Measurements from ENCODE around the gene BCAN.
A peak's percentile ranks its signal among the peaks of the same experiment; 100 is the strongest.

The BCAN gene

GRCh38 chr1:156671804-156672203 is 29.9 kb downstream of the BCAN start:
- peaks cover 0 to 11% of the 10 kb centered on the region in 2 donors for H3K27me3 ChIP-seq (ENCODE audit: control insufficient read depth in 1 of 2, insufficient read depth in 2 of 2, low read length in 2 of 2)

GRCh38 chr1:156673387-156674121 is 31.6 kb downstream of the BCAN start:
- Histone ChIP-seq H3K4me3 (ENCODE audit: low read depth in 1 of 2, low read length in 2 of 2) (no peak overlapping the region), H3K9me3 (ENCODE audit: low read length) (no peaks in the 10 kb centered on the region), H3K27ac (ENCODE audit: low read depth, low read length) (no peak overlapping the region), H3K36me3 (ENCODE audit: insufficient read depth, low read length) (no peaks in the 10 kb centered on the region), H3K9ac (ENCODE audit: low read length) (no peak overlapping the region), H3K27me3 (ENCODE audit: control insufficient read depth in 1 of 2, insufficient read depth in 2 of 2, low read length in 2 of 2) (peaks cover 12 to 14% of the 10 kb centered on the region in 2 donors), H3K4me1 (ENCODE audit: insufficient read depth, low read length) (peaks cover 19% of the 10 kb centered on the region)

More at GRCh38 chr1:156671804-156672203, 29.9 kb downstream of the BCAN start:
- peaks cover 21% of the 10 kb centered on the region for H3K4me1 ChIP-seq (ENCODE audit: insufficient read depth, low read length)
- H3K9me3 ChIP-seq (ENCODE audit: low read length), result no peaks in the 10 kb centered on the region
- H3K27ac ChIP-seq (ENCODE audit: low read depth, low read length), result no peak overlapping the region
- no peaks in the 10 kb centered on the region for H3K36me3 ChIP-seq (ENCODE audit: insufficient read depth, low read length)
- no peak overlapping the region for H3K4me3 ChIP-seq (ENCODE audit: low read depth in 1 of 2, low read length in 2 of 2)
- H3K9ac ChIP-seq (ENCODE audit: low read length), result no peak overlapping the region

GRCh38 chr1:156675210-156676113 is 33.5 kb downstream of the BCAN start:
- H3K9ac ChIP-seq (ENCODE audit: low read length), result no peak overlapping the region
- H3K4me3 ChIP-seq (ENCODE audit: low read depth in 1 of 2, low read length in 2 of 2), result peak overlapping the region in 1 of 2 donors; percentile 37
- H3K4me1 ChIP-seq (ENCODE audit: insufficient read depth, low read length), result peaks cover 8% of the 10 kb centered on the region
- H3K27ac ChIP-seq (ENCODE audit: low read depth, low read length), result peak overlapping the region; percentile 50
- no peaks in the 10 kb centered on the region for H3K9me3 ChIP-seq (ENCODE audit: low read length)
- H3K27me3 ChIP-seq (ENCODE audit: control insufficient read depth in 1 of 2, insufficient read depth in 2 of 2, low read length in 2 of 2), result peaks cover 14 to 22% of the 10 kb centered on the region in 2 donors
- no peaks in the 10 kb centered on the region for H3K36me3 ChIP-seq (ENCODE audit: insufficient read depth, low read length)

- H3K9ac ChIP-seq (ENCODE audit: low read length), result no peak overlapping the region
- H3K4me1 ChIP-seq (ENCODE audit: insufficient read depth, low read length), result peaks cover 8% of the 10 kb centered on the region
- no peaks in the 10 kb centered on the region for H3K36me3 ChIP-seq (ENCODE audit: insufficient read depth, low read length)
- no peaks in the 10 kb centered on the region for H3K9me3 ChIP-seq (ENCODE audit: low read length)
- H3K27me3 ChIP-seq (ENCODE audit: control insufficient read depth in 1 of 2, insufficient read depth in 2 of 2, low read length in 2 of 2), result peaks cover 20 to 22% of the 10 kb centered on the region in 2 donors
- H3K27ac ChIP-seq (ENCODE audit: low read depth, low read length), result peak overlapping the region; percentile 50
- peak overlapping the region in 1 of 2 donors; percentile 61 for H3K4me3 ChIP-seq (ENCODE audit: low read depth in 1 of 2, low read length in 2 of 2)
Measured at GRCh38 chr1:156676114-156676819, 34.4 kb downstream of the BCAN start.

- H3K36me3 ChIP-seq (ENCODE audit: insufficient read depth, low read length), result no peaks in the 10 kb centered on the region
- H3K9me3 ChIP-seq (ENCODE audit: low read length), result no peaks in the 10 kb centered on the region
- H3K4me1 ChIP-seq (ENCODE audit: insufficient read depth, low read length), result peaks cover 8% of the 10 kb centered on the region
- H3K9ac ChIP-seq (ENCODE audit: low read length), result no peak within 1 kb of the TSS
- H3K27ac ChIP-seq (ENCODE audit: low read depth, low read length), result peak within 1 kb of the TSS; percentile 50
- peak within 1 kb of the TSS; percentile 44 to 61 for H3K4me3 ChIP-seq (ENCODE audit: low read depth in 1 of 2, low read length in 2 of 2)
- H3K27me3 ChIP-seq (ENCODE audit: control insufficient read depth in 1 of 2, insufficient read depth in 2 of 2, low read length in 2 of 2), result peaks cover 22 to 23% of the 10 kb centered on the region in 2 donors
Measured at GRCh38 chr1:156676820-156677615, 35.1 kb downstream of the BCAN start, which contains the start of gene NES. TSS of gene NES (minus strand) at chr1:156677407. CDS start at chr1:156677264, 143 bp downstream.

GRCh38 chr1:156677616-156678596 is 36.0 kb downstream of the BCAN start:
- Histone ChIP-seq H3K4me1 (ENCODE audit: insufficient read depth, low read length) (peaks cover 8% of the 10 kb centered on the region), H3K4me3 (ENCODE audit: low read depth in 1 of 2, low read length in 2 of 2) (peak overlapping the region; percentile 44 to 61), H3K27me3 (ENCODE audit: control insufficient read depth in 1 of 2, insufficient read depth in 2 of 2, low read length in 2 of 2) (peaks cover 22 to 23% of the 10 kb centered on the region in 2 donors), H3K9ac (ENCODE audit: low read length) (no peak overlapping the region), H3K36me3 (ENCODE audit: insufficient read depth, low read length) (no peaks in the 10 kb centered on the region), H3K27ac (ENCODE audit: low read depth, low read length) (peak overlapping the region; percentile 26), H3K9me3 (ENCODE audit: low read length) (no peaks in the 10 kb centered on the region)

GRCh38 chr1:156680056-156680455 is 38.1 kb downstream of the BCAN start:
- Histone ChIP-seq H3K27me3 (ENCODE audit: control insufficient read depth in 1 of 2, insufficient read depth in 2 of 2, low read length in 2 of 2) (peaks cover 22 to 23% of the 10 kb centered on the region in 2 donors), H3K36me3 (ENCODE audit: insufficient read depth, low read length) (no peaks in the 10 kb centered on the region), H3K4me1 (ENCODE audit: insufficient read depth, low read length) (peaks cover 8% of the 10 kb centered on the region), H3K27ac (ENCODE audit: low read depth, low read length) (no peak overlapping the region), H3K9me3 (ENCODE audit: low read length) (no peaks in the 10 kb centered on the region), H3K4me3 (ENCODE audit: low read depth in 1 of 2, low read length in 2 of 2) (no peak overlapping the region), H3K9ac (ENCODE audit: low read length) (no peak overlapping the region)

- H3K27me3 ChIP-seq (ENCODE audit: control insufficient read depth in 1 of 2, insufficient read depth in 2 of 2, low read length in 2 of 2), result peaks cover 16 to 22% of the 10 kb centered on the region in 2 donors
- no peaks in the 10 kb centered on the region for H3K36me3 ChIP-seq (ENCODE audit: insufficient read depth, low read length)
- H3K27ac ChIP-seq (ENCODE audit: low read depth, low read length), result no peak overlapping the region
- H3K4me1 ChIP-seq (ENCODE audit: insufficient read depth, low read length), result peaks cover 8% of the 10 kb centered on the region
- no peak overlapping the region for H3K4me3 ChIP-seq (ENCODE audit: low read depth in 1 of 2, low read length in 2 of 2)
- H3K9ac ChIP-seq (ENCODE audit: low read length), result no peak overlapping the region
- H3K9me3 ChIP-seq (ENCODE audit: low read length), result no peaks in the 10 kb centered on the region
Measured at GRCh38 chr1:156681196-156681960, 39.5 kb downstream of the BCAN start.

GRCh38 chr1:156682166-156682890 is 40.4 kb downstream of the BCAN start:
- H3K27ac ChIP-seq (ENCODE audit: low read depth, low read length), result no peak overlapping the region
- H3K36me3 ChIP-seq (ENCODE audit: insufficient read depth, low read length), result no peaks in the 10 kb centered on the region
- H3K9ac ChIP-seq (ENCODE audit: low read length), result no peak overlapping the region
- peaks cover 9 to 20% of the 10 kb centered on the region in 2 donors for H3K27me3 ChIP-seq (ENCODE audit: control insufficient read depth in 1 of 2, insufficient read depth in 2 of 2, low read length in 2 of 2)
- H3K9me3 ChIP-seq (ENCODE audit: low read length), result no peaks in the 10 kb centered on the region
- H3K4me1 ChIP-seq (ENCODE audit: insufficient read depth, low read length), result peaks cover 7% of the 10 kb centered on the region
- no peak overlapping the region for H3K4me3 ChIP-seq (ENCODE audit: low read depth in 1 of 2, low read length in 2 of 2)
